Stimulated activated CD4-positive, alpha-beta T cell treated with anti-CD3 and anti-CD28 coated beads, Interleukin-4, amount 100 ng/mL, for 24 hours (primary cell): Measurements from ENCODE around the gene EPHA8.
A peak's percentile ranks its signal among the peaks of the same experiment; 100 is the strongest.

Experiments
- DNase-seq: peaks from one replicate; pipeline ENCODE4 v3.0.0-alpha.2; 2020

The EPHA8 gene

DNA sequence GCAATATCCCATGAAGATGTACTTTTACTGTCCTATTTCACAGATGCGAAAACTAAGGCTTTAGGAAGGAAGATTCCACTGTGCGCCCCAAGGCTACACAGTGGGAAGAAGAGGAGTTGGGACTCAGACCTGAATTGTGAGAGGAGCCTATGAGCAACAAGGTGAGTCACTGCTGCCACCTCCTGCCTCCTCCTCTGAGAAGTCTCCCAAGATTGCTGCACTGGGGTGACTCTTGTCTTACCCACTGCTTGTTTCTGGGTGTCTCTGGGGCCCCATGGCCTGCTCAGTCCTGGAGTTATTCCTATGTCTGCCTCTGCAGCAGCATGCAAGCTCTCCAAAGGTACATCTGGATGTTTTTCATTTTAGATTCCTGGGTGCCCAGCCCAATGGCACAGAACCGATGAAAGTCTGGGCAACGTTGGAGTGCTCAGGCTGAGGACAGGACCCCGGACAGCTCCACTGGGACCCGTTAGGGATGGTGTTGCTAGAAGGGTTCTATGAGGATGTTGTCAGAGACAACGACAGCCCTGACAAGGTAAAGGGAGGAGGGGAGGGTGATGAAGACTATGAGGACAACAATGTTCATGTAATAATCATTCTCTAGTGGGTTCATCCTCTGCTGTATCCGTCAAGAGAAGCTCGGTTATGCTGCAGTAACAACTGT is 62.1 kb downstream of the EPHA8 start:
- no peak for DNase-seq

DNA sequence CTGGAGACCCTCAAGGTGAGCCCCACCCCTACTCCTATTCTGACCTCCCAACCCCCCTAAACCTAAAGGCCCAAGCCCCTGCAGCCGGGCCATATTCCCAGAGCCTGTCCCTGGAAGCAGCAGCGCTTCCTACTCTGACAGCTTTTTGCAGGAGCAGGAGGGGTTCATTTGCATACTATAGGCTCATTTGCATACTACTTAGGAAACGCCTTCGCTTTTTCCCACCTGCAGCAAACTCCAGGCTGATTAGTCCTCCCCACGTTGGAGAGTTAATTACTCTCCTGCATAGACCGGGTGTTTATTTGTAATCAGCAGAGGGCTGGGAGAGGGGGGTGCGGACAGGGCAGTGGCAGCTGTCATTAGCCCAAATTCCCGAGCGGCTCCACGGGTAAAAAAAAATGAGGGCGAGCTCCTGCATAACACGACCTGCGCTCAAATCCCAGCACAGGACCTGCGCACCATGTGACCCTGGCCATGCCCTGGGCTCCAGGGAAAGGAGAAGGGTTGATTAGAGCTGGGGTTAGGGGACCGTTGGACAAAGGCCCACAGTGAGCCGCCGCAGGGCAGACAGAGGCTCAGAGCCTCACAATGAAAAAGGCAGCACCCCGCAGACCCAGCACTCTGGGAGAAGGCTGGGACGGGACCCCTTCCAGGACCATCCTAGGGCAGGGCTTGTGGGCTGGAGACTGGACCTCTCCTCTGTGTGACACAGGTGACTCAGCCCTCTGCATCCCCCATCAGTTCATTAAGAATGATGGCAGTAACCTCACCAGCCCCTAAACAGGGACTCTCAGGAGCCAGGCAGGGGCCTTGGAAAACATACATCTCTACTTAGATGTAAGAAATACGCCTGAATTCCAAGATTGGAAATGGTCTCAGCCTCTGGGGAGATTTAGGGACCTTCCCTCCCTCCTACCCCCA is 63.2 kb downstream of the EPHA8 start:
- no peak for DNase-seq

DNA sequence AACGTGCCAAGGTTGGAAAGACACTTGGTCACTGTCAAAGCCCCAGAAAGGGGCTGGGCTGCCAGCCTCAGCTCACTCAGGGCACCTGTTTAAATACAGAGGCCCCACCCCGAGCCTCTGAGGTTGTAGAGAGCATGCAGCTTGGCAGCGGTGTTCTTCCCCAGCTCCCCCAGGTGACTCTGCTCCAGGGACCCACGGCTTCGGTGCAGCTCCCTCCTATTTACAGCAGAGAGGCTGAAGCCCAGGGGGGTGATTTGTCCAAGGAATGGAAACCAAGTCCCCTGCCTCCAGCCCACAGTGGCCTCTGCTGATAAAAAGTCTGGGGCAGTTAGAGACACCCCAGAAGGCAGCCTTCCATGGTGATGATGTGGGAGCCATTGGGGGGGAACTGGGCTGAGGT is 64.0 kb downstream of the EPHA8 start:
- DNase-seq, result no peak

DNA sequence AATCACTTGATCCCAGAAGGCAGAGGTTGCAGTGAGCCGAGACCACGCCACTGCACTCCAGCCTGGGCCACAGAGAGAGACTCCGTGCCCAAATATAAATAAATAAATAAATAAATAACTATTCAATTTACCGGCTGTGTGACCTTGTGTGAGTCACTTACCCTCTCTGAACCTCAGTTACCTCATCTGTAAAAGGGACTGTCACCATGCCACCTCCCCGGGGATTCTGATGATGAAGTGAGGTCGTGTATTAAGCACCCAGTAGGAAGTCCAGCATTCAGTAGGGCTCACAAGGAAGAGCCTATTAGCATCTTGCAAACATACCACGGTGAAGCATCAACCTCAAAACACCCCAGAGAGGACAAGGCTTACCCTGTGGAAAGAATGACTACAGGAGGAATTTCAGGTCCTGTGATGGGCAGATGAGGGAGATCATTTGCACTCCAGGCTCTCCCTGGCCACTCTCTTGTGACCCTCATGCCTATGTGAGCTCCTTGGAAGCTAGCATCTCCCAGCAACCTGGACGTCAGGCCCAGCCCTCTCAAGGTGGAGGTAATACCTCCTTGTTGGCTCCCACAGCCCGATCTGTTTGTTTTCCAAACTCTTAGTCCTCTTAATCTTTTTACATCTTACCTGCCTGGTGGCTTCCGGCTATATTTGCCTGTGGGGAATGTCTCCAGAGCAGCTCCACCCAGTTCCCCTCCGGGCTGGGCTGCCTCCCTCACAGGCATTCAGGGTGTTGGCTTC is 65.6 kb downstream of the EPHA8 start:
- DNase-seq, result no peak

DNA sequence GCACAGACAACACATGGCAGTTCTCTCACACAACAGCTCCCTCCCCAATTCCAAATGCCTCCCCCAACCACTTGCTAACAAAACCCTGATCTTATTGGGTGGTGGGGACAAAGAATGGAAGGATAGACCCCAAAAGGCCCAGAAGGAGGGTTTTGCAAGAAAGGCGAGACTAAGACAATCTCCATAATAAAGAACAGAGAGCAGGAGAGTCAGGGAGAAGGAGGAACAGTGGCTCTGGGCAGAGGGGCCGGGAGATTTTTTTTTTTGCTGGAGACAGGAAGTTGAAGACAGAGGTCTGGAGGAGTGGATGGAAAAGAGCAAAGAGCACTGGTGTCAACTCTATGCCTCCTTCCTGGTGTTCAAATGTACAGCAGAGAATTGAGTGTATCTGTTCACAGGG is 66.6 kb downstream of the EPHA8 start:
- DNase-seq, result no peak

DNA sequence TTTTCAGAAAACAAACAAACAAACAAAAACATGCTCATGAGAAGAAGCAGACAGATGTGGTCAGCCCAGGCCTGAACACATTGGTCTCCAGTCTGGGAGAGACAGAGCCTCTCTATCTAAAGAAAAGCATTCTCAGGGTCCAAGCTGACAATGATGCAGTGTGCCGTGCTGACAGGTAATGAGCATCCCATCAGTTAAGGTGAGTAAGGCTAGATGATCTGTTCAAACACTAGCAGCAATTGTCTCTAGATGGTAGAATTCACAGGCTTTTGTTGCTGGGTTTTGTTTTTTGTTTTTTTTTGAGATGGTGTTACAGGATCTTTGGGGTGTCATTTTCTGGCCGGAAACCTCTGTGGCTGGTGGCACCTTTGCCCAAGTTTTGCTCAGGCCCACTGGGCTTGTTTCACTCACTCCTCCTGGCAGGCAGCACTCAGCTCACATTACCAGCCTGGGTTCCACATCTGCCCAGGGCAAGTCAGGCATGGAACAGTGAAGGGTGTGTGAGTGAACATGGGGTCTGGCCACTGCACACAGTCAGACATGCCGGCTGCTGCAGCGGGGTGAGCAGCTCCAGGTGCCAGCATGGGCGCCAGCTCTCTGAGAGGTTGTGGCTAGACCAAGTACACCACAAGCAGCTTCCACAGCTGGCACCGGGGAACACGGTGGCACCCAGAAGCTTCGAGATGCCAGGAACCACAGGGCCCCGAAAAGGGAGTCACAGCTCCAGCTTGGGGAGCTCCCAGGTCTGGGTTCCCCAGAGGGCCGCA is 70.6 kb downstream of the EPHA8 start:
- no peak for DNase-seq

DNA sequence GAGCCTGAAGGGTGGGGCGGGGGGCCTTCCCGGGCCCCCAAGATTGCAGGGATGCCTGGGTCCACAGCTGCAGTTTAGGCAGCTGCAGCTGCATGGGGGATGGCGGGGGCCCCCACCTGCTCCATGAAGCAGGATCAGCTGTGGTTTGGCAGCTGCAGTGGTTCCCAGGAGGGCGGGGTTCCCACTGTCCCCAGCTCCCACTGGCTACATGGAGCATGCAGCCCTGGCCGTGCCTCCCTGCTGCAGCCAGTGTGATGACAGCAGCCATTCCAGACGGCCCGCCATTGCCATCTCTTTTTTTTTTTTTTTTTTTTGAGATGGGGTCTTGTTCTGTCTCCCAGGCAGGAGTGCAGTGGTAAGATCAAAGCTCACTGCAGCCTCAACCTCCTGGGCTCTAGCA is 72.1 kb downstream of the EPHA8 start:
- no peak for DNase-seq

DNA sequence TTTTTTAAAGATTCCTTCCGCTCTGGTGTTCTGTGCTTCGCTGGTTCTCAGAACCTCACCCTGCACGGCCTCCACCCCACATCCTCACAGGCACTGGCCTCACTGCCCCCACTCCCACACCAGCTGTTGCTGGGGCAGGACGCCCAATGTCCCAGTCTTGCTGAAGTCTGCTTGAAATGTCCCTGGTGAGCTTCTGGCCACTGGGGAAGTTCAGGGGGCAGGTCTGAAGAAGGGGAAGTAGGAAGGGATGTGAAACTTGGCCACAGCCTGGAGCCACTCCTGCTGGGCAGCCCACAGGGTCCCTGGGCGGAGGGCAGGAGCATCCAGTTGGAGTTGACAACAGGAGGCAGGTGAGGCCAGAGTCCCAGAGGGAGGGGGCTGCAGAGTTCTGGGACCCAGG is 73.1 kb downstream of the EPHA8 start, which contains the start of gene C1QA:
C1QA (plus strand) TSS at position 276 of the 400 bp plus-strand sequence. CDS start 989 bp downstream, outside the sequence.
- DNase-seq, result no peak

DNA sequence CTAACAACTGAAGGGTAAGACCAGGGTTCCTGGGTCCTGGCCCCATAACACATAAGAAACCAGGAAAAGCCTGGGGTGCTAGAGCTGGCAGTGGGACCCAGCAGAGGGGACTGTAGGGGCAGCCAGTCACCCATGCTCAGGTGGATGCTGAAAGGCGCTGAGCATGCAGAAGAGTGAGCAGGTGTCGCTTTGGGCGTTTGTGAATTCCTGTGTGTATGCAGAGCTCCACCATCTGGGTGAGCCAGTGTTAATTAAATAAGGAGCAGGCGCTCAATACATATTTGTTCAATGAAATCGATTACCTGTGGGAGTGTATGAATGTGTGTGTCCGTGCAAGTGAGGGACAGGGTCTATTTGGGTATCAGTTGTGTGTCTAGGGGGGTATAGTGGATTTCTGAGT is 73.6 kb downstream of the EPHA8 start:
- DNase-seq, result no peak

DNA sequence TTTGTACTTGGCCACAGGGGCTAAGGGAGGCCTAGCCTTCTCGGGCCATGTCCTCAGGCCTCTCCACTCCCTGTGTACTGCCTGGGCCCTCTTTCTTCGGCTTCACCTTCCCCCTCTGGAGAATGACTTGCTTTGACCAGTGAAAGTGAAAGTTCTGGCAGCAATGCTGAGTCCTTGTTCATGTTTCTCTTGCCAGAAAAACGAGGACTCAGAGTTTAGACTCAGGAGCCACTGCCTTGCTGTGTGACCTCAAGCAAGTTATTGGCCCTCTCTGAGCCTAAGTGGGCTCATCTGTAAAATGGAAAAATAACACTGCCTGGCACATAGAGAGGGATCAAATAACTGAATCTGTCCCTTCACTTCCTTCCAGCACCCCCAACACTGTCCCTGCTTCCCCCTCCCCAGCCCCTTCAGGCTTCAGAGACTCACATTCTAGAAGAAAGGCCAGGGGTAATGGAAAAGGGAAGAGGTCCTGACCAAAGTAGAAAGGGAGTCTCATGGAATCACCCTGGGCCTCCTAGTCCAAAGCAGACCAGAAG is 74.7 kb downstream of the EPHA8 start:
- no peak for DNase-seq

DNA sequence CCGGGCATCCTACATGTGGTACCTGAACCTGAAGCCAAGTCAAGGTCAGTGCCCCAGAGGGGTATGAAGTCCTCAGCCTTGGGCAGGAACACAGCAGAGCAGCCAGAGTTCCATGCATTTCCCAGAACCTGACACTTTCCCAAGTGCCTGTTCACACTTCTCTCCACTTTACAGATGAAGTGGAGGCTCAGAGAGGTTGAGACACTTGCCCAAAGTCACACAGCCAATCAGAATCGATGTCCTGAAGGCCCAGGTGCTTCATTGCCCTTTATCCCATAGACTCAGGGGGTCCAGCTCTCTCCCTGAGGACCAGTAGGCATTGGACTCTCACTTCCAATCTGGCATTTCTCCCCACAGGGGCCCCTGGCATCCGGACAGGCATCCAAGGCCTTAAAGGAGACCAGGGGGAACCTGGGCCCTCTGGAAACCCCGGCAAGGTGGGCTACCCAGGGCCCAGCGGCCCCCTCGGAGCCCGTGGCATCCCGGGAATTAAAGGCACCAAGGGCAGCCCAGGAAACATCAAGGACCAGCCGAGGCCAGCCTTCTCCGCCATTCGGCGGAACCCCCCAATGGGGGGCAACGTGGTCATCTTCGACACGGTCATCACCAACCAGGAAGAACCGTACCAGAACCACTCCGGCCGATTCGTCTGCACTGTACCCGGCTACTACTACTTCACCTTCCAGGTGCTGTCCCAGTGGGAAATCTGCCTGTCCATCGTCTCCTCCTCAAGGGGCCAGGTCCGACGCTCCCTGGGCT is 75.4 kb downstream of the EPHA8 start:
- no peak for DNase-seq

DNA sequence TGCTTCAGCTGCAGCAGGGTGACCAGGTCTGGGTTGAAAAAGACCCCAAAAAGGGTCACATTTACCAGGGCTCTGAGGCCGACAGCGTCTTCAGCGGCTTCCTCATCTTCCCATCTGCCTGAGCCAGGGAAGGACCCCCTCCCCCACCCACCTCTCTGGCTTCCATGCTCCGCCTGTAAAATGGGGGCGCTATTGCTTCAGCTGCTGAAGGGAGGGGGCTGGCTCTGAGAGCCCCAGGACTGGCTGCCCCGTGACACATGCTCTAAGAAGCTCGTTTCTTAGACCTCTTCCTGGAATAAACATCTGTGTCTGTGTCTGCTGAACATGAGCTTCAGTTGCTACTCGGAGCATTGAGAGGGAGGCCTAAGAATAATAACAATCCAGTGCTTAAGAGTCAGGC is 76.0 kb downstream of the EPHA8 start:
- no peak for DNase-seq

DNA sequence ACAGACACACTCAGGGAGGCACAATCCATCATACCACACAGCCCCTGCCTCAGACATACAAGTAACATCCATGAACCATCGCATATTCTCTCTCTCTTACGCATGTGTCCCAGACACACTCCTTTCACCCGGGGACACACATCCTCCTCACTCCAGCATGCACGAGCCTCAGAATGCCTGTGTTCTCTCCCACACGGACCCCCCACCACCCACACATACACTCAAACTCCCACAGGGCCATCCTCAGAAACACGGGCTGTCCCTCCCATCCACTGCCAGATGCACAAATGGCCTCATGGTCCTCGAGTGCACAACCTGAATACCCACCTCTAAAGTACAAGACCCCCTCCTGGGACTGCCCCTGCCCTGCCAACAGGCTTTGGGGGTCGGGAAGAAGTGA is 78.0 kb downstream of the EPHA8 start:
- DNase-seq, result no peak

DNA sequence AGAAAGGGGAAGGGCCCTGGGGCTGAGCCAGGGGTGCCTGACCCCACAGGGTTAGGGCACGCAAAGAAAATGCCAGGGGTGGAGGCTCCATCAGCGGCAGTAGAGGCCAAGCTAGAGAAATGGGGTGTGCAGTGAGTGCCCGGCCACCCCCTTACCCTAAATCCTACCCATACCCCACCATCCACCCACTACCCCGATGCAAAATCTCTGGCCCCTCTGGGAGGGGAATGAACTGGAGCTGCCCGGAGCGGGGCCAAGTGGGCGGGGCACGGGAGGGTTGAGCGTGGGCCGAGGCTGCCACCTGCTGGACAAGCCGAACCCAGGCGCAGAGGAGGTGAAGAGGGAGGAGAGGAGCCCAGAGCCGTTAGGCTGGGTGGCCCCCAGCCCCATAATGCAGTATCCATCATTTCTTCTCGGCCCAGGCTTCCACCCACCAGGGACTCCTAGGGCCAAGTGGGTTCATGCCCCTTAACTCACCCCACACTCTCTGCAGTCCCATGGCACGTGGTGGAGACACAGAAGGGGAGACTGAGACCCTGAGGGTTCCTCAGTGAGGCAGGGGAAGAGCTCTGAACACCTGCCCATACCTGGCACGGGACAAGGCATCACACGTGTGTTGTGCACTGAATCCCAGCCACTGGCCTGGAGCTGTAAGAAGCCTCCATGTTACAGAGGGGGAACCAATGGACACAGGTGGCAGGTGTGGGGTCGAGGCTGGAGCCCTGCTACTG is 78.8 kb downstream of the EPHA8 start:
- peak; percentile 70 for DNase-seq

DNA sequence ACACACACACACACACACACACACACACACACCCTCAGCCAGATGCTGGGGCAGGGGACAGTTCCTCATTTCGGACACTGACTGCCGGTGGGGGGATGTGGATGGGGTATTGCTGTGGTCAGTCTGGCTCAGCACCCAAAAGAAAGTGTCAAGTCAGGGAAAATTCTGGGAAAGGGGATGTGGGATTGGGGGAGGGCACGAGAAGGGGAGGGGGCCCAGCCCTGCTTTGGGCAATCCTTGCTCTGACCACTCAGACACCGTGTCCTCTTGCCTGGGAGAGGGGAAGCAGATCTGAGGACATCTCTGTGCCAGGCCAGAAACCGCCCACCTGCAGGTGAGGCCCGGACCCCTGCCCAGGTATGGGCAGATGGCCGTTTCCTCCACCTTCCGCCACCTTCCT is 80.1 kb downstream of the EPHA8 start, which contains the start of gene C1QC:
C1QC (plus strand) TSS at position 253 of the 400 bp plus-strand sequence. CDS start 391 bp downstream, outside the sequence.
- DNase-seq, result no peak

DNA sequence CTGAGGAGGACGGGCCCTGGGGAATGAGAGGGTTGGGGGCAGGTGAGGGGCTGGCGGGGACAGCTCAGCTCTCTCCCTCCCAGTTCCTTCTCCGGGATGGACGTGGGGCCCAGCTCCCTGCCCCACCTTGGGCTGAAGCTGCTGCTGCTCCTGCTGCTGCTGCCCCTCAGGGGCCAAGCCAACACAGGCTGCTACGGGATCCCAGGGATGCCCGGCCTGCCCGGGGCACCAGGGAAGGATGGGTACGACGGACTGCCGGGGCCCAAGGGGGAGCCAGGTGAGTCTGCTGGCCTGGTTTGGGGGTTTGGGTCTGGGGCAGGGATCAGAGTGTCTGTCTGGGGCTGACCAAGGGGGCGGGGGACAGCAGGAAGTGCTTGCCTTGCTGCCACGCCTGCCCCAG is 80.6 kb downstream of the EPHA8 start:
- no peak for DNase-seq

DNA sequence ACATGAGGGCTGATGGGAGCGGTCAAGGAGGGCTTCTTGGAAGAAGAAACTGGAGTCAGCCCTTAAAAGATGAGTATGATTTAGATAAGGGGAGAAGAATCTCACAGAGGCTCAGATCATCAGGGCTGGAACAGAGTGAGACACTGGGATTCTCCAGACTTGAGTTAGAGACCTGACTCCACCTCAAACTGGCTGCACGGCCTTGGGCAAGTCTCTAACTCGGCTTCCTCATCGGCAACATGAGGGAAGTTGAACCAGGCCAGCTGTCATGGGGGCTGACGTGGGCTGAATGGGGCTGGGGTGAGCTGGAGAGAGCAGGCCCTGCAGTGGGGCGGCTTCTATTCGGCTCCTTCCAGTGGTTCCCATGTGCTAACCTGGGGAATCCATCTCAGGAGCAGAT is 82.6 kb downstream of the EPHA8 start:
- no peak for DNase-seq

DNA sequence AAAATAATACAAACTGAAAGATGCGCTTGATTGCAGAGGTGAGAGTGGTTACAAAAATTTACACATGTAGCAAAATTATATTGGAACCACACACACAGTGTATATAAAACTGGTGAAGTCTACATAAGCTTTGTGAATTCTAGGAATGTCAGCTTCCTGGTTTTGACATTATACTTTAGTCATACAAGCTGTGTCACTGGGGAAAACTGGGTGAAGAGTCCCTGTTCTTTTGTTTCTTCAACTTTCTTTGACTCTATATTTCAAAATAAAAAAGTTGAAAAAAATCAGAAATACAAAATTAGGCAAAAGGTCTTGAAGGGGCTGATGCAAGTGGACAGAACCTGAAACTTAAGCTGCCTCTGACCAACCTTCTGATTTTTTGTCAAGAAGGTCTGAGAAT is 83.1 kb downstream of the EPHA8 start:
- DNase-seq, result no peak

DNA sequence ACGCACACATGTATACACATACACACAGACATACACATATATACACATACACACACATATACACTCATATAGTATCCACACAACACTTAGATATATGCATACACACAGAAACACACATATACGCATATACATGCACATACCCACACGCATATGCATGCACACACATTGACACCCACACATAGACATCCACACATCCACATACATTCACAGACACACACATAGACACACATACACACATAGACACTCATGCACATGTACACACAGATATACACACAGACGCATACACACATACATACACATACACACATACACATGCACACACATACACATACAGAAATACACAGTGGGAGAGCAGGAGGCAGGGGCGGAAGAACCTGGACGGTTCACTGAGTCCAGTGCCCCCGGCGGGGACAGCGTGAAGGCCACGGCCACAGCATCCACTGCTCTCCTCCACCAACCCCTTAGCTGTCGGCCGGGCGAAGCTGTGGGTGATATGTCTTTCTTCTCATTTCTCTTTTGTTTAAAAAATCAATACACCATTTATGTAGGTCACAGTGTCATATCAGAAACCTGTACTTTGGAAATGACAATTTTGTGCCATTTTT is 86.9 kb downstream of the EPHA8 start:
- no peak for DNase-seq
